HUDEP-2 (cell line): Measurements from ENCODE around the gene FAM170B.

Source experiments
- DNase-seq, 76 experiments: peaks; one replicate each; lab custom pipeline; 2025; ENCODE audit not compliant: unreplicated experiment in 76 of 76; lab: John Stamatoyannopoulos, UW

FAM170B gene

DNA sequence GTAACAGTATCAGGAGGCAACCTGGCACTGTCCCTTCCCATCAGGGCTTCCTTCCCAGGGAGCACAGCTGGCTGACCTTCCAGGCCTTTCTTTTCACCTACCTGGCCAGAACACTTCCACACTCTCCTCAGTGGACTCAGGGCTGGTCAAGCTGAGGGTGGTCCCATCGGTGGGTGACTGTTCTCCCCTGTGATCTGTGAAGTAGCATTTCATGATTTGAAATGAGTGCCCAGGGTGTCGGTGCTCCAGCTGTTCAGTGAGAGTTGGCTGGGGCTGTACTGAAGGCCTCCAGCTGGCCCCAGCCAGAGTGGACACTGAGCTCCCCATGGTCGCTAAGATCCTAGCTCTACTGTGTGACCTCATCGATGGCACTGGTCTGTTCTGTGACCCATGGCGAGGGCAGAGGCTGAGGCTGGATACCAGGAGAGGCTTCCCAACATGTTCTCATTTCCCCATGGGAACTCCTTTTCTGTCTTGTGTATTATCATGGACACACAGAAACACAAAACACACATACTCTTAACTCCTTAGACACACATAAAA lies at the start of gene FAM170B:
TSS of gene FAM170B (minus strand) at position 316 of the 543 bp plus-strand sequence. CDS start at position 213, 103 bp downstream.
- DNase-seq, result no peak

DNA sequence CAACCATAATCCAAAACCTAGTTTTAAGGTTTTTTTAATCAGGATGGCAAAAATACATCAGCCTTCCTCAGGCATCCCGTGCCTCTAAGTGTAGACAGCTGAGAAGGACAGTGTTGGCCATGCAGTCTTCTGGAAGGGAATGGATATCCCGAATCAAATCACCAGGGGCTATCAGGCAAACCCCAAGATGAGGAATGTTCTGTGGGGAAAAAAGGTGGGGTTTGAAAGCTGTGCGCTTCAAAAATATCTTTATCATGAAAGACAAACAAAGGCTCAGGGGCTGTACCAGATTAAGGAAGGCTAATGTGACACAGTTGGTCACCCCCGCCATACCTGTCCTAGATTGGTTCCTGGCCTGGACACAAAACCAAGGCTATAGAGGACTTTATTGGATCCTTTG lies 49.0 kb upstream of the FAM170B start:
- DNase-seq, result no peak

DNA sequence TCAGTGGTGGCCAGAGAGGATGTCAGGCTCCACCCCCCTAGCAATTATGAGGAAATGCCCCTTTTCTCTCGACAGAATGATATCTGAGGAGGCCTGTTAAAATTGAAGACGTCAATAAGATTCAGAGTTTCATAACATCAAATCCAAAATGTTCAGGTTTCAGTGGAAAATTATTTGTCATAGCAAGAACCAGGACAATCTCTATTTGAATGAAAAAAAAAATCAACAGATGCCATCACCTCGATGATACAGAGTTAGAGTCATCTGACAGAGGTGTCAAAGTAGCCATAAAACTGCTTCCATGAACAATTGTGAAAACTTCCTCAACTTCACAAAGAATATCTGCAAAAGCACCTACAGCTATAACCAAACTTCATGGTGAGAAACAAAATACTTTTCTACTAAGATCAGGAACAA lies 46.6 kb upstream of the FAM170B start:
- no peak for DNase-seq

DNA sequence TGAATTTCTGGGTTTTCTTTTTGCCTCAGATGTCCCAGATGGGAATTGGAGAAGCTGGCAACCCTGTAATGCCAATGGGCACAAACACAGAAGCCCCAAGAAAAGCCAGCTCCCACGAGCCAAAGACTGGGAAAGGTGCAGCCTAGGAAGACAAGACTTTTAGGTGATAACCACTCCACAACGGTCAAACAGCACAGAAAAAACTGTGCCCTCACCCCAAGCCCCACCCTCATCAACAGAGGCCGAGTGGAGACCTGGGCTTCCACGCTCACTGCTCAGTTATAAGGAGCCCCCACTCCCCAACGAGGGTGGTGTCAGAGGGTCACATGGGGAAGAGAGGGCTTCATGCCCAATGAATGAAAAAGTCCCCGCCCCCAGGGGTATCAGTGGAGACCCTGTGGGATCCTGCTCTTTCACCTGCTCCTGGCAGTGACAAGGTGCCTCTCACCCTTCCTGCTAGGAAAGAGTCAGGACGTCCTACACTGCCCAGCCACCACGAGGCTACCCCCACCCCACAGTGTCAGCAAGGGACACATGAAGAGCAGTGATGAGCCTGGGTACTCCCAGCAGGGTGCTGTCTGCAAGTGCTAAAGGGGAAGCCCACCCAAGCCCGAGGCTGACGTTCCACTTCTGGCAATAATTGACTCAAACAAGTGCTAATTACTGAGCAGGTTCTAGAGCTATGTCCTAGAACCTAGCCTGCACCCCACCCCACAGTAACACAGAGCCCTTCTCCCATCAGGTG lies 46.0 kb upstream of the FAM170B start:
- DNase-seq, result no peak

DNA sequence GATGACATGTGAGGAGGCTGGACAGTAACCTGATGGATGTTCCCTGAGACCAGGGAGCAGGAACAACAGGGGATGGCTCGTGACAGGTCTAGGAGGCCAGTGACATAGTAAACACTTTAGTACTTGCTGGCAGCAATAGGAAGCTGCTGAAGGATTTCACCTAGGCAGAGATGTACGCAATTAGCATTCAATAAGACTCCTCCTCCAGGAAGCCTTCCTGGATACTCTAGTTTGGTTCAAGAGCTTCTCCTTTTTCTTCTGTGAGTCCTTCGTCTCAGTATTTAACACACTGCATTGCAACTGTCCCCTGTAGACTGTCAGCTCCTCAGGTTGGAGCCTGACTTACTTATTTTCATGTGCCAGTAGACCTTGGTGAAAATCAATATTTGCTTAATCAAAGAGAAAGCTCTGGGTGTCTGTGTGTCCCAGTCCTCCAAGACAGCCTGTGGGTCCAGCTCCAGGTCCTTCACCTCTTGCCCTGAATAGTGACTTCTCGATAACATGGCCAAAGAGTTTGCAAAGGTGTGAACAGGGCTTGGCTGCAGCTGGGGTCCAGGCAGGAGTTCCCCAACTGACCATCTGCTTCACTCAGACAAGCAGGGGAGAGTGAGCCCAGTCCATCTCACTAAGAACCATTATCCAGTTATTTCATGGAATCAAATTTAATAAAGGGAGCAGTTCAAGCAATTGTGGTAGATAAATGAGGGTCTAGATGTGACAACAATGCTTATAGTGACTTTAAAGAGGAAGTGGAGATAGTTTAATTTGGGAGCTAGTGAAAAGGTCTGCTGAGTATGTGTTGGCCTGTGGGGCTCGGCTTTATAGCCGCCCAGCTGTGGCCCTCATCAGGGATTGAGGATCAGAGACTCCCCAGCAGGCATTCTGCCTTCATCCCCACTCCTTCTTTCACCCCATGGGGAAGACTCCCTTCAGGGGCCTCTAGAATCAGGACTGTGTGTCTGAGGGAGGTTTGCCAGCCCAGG lies 45.0 kb upstream of the FAM170B start:
- no peak for DNase-seq

DNA sequence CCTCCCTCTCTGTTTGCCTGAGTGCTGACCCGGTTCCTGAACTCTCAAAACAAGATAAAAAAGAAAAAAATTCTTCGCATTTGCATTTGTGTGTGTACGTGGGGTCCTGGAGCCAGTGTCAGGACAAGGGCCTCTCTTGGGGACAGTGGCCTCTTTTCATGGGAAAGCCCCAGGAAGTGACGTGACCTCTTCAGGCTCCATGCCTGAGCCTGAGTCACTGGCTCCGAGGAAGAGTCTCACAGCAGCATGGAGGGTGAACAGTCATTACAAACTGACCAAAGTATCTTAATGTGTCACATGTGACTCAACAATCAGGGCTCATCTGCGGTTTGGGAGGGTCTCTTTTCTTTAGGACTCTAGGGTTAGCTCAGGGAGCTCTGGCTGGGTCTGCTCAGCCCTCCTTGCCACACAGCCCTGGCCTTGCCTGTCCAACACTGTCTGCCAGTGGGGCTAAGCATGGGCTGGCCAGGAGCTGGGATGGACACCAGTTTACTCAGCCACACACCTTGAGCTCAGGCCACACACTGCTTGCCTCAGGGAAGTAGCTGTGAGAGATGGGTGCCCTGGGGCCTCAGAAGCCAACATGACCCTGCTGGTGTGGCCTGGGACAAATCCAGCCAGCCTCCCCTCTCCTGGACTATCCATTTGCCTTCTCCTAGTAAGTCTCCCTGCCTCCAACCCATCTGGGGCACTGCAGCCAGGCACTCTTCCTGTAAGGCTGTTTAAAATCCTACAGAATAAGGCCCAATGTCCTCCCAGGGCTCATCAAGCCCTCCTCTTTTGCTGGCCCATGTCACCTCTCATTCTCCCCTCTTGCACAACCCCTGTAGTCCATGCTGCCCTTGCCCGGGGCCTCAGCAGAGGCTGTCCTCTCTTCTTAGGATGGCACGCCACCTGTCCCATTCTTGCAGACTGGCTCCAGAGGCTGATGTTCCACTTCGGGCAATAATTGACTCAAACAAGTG lies 43.9 kb upstream of the FAM170B start:
- peak in 14 of 76 experiments; percentile 10 to 47 (median 16) for DNase-seq

DNA sequence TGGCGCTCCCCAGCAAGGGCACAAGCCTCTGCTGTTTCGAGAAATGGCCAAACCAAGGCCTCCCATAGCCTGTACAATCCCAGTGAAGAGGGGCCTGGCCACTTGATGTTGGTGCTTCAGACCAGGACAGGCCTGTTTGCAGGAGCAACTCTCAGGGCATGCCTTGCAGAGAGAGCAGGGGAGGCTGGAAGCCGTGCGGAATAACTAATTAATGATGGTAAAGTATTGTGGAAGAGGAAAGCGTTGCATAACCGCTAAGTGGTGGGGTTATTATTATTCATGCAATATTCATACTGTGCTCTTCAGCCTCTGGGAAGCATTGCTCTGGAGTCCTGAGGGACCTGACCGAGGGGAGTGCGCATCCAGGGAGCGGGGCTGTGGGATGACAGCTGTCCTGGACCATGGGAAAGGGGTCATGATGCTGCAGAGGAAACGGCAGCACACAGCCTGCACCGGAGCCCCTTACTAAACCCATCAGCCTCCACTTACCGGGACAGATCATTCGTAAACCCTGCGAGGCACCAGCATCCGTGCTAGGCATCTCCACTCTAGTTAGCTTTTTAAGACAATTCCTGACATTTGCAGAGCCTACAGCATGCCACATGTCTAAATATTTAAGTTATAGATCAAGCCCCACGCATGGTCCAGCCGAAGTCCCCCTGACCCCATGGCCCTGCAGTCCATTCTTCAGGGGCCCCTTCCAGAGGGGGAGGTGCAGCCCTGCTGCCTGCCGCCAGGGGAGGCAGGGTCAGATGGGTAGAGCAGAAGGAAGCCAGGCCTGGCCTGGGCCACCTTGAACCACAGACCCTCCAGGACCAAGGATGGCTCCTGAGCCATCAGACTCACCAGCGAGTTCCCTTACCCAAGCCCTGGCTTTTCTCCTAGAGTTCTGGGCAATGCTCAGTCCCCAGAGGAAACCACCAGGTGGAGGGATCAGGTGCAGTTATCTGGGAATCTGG lies 42.8 kb upstream of the FAM170B start:
- no peak for DNase-seq

DNA sequence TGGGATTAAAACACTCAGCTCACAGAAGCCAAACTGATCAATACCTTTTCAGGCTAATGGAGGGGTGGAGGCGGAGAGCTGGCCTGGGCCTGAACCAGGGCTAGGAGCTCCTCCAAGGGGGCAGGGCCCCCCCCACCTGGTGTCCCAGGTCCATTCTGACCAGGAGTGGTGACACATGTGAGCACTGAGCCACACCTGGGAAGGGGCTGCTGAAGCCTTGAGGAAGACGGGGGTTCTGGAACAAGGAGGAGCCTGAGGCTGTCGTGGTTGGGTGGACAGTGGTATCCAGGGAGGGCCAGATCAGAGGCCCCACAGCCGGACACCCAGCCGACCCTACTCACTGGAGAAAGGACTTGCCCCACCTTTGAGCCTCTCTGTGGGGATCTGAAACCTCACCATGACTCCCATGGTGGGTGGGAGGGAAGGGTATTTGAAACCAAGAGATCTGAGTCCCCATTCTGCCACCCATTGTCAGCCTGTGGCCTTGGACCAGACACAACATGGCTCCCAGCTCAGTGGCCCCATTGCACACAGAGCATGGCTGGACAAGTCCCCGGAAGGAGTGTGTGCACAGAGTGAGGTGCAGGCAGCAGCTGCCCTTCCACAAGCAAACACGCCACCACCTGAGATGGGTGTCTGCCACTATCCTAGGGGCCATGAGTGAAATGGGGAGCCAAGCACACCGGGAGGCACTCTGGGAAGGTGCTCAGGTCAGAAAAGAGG lies 41.9 kb upstream of the FAM170B start:
- DNase-seq, result no peak

DNA sequence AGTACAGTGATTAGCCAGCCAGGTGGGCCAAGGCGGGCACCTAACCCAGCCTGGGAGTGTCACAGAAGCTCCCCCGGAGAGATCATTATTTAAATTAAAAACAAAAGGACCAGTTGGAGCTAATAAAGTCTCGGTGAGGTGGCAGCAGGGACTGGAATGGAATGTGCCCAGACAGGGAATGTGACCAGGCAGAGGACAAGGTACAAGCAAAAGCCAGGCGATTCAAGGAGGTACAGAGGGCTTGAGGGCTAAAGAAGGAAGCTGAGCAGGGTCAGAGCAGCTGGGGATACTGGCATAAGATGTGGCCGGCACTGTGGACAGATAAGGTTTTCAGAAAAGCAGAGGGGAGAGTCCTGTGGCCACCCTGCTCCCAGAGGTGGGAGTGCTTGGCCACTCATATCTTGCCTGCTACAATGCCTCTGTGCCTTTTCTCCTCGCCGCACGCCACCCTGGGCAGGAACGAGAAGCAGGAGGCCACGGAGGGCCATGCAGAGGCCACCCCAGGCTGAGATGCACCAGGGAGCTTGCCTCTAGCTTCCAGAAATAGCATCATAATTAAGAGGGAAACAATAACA lies 41.2 kb upstream of the FAM170B start:
- DNase-seq, result no peak

DNA sequence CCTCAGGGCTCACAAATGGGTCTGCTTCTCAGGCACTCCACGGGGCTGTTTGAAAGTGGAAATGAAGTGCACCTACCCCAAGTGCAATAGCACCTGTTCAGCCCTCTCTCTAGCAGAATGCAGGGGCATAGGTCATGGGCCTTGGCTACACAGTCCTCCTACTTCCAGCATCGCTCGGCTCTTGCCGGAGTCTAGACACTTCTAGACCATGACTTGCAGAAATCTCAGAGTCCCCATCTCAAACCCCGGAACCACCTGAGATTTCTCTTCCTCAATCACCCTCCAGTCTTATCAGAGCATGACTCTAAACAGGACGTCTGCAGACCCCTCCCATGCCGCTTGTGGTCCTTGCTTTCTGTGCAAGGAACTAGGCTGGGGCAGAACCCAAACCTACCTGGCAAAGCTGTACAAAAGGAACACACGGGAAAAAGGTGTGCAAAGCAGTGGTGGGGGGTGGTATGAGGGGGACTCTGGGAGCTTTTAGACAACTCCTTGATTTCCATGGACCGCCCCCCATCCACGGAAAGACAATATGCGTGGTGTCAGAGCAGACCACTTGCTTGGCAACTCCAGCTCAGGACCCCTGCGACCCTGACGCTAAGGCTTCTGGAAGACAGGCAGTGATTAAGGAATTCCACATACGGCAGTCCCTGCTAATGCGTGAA lies 40.6 kb upstream of the FAM170B start:
- no peak for DNase-seq

DNA sequence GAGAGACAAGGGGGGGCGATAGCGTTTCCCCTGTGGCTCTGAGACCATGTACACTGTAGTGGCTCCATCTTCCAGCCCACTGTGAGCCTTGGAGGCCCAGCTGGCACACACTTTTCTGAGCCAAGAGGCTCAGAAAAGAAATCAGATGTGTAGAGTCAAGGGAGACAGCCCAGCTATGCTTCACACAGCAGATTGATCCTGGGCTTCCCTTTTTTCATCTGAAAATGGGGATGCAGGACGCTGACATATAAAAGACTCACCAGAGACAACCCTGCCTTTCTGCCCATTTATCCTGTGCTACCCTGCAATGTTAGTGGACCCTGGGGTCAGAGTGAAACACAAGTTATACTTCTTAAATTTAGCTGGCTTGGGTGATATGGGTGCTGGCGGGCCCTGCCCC lies 40.0 kb upstream of the FAM170B start:
- DNase-seq, result no peak

DNA sequence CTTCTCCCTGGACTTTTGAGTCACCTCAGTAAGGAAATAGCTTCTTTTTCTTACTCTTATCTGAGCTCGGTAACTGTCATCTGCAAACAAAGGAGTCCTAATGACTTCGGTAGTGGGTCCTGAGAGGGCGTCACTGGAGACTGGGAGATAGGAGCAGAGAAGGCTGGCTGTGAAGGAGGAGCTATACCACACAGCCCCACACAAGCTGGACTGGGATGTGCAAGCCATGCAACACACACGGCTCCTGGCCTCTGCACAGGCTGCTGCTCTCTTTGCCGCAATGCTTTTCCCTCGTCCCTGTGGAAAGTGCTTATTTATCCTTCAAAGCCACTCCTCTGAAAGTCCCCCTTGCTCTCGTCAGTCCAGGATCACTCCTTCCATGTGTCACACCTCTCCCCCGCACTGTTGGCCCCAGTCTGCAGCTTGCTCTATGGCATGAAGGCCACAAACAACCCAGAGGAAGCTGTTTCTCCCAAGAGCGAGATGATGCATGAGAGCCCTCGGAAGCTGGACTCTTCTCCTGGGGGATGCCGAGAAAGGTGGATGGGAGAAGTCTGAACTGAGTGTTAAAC lies 39.5 kb upstream of the FAM170B start:
- no peak for DNase-seq

DNA sequence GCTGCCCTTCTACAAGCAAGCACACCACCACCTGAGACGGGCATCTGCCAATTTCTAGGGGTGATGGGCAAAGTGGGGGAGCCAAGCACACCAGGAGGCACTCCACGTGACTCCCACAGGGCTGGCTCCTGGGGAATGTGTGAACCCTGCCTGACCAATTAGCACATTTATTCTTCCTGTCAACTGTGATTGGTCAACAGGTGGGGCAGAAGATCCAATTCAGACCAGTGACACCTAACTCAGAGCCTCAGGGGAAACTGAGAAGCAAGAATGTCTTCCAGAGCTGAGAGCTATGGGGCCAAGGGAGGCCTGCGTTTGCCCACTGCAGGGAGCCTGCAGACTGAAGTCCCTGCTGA lies 38.9 kb upstream of the FAM170B start:
- DNase-seq, result no peak

DNA sequence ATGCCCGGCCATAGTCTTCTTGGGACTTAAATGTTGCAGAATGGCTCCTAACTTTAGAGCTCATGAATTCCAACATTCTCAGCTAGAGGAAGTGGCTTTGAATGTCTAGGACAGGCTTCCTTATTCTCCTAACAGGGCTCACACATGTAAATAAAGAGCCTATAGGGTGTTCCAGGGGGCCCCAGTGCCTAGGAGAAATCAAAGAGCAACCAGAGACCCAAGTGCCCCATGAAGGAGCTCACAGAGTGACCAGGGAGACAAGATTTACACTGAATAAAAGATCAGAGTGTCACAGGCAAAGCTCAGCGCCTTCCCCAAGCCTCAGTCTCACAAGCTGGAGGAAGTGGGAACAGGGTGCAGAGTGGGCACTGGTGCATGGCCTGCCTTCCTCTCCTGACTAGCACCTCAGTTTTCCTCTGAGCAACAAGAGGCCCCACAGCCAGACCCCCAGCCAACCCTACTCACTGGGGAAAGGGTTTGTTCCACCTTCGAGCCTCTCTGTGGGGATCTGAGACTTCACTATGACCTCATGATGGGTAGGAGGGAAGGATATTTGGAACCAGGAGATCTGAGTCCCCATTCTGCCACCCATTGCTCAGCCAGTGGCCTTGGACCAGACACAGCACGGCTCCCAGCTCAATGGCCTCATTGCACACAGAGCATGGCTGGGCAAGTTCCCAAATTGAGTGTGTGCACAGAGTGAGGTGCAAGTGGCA lies 38.4 kb upstream of the FAM170B start:
- DNase-seq, result no peak

DNA sequence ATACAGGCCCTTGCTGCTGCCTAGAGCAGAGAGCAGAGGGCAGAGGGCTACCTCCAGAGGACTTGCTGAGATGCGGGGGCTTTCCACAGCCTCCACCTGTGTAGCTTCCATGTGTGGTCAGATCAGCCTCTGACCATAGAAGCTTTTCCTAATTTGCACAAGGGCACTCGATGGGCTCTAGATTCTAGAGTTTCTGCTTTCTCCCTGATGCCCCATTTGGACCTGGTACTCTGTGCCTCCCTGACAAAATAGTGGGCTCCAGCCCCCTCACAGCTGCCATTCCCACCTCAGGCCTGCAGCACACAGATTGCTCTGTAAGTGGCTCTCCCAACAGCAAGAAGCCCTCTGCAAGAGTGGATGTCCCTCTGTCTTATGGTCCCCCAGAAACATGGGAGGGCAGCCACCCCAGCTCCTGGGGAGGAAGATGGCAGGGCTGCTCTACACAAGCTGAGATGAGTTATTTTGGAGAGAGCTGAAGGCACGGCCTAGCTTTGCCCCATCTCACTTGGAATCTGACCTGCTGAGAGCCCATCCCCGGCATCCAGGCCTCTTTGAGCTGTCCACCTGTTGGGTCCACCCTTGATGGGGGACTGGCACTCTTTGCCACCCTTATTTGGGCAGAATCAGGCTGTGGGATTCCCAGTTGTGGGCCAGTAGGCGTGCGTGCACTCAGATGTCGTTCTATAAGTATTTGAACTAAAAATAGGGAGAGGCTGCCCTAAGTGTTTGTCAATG lies 37.7 kb upstream of the FAM170B start:
- DNase-seq, result no peak
